ENCODE measurements around the gene HSF2. TPM values are rescaled to one million over a fixed set of nuclear protein-coding genes. Genes with fewer than 3 reads are reported as not detected.

Gene HSF2
- total and polyA plus RNA-seq, 2 experiments from 2014 or later, result 10.0 to 18.1 TPM

- ATAC-seq (no peak), DNase-seq (ENCODE audit: low spot score) (no peak)
- Mint-ChIP-seq H3K4me3 (no peak overlapping the region), H3K27ac (no peak overlapping the region), H3K9me3 (no peaks in the 10 kb centered on the region), H3K4me1 (no peaks in the 10 kb centered on the region; the same call in 2 of the 3 replicates), H3K27me3 (ENCODE audit: insufficient read depth, low read depth, poor library complexity) (no peaks in the 10 kb centered on the region), H3K36me3 (ENCODE audit: low read depth) (no peaks in the 10 kb centered on the region)
- Histone ChIP-seq H3K27me3 (ENCODE audit: insufficient read depth) (no peaks in the 10 kb centered on the region), H3K79me2 (replicated peaks; ENCODE audit: insufficient read depth) (no peaks in the 10 kb centered on the region), H2AFZ (no peak overlapping the region), H4K20me1 (replicated peaks; ENCODE audit: insufficient read depth) (no peaks in the 10 kb centered on the region), H3K9me2 (ENCODE audit: insufficient read depth) (peaks cover 3% of the 10 kb centered on the region; the same call in 1 of the 2 replicates), H3K27ac (ENCODE audit: low read depth) (no peak overlapping the region), H3K4me2 (no peak overlapping the region), H3K4me3 (no peak overlapping the region), H3K4me1 (ENCODE audit: insufficient read depth) (no peaks in the 10 kb centered on the region), H3K36me3 (ENCODE audit: insufficient read depth) (no peaks in the 10 kb centered on the region), H3F3A (replicated peaks; ENCODE audit: low read depth) (no peaks in the 10 kb centered on the region)
- TF ChIP-seq ETS1 (IDR thresholded peaks at IDR 0.05) (no peak), ZNF331 (CRISPR knock-in tag; IDR thresholded peaks at IDR 0.05; ENCODE audit: low read depth) (no peak), EZH2 (IDR thresholded peaks at IDR 0.05; ENCODE audit: low read depth, unreplicated experiment) (no peak), ZNF462 (CRISPR knock-in tag; IDR thresholded peaks at IDR 0.05) (no peak), POLR2AphosphoS5 (IDR thresholded peaks at IDR 0.05; ENCODE audit: low read depth) (no peak), STAT1 (IDR thresholded peaks at IDR 0.05; ENCODE audit: unreplicated experiment) (no peak), CREB1 (CRISPR knock-in tag; IDR thresholded peaks at IDR 0.05; ENCODE audit: low read depth) (no peak), ZNF114 (CRISPR knock-in tag; IDR thresholded peaks at IDR 0.05) (no peak), JUNB (IDR thresholded peaks at IDR 0.05; ENCODE audit: unreplicated experiment) (no peak), CTCF (conservative IDR thresholded peaks at IDR 0.05; ENCODE audit: low read depth in 2 of 2) (no peak)
Measured at GRCh38 chr6:122365775-122366403, 33.6 kb upstream of the HSF2 start.
